ENCODE measurements around the gene C5. TPM values are rescaled to one million over a fixed set of nuclear protein-coding genes. Genes with fewer than 3 reads are reported as not detected.
A peak's percentile ranks its signal among the peaks of the same experiment; 100 is the strongest.

The C5 gene
- total RNA-seq, 3 donors from 2014 or later (not counting 1 experiment from before 2014, with no cell fraction given), result 1.5 to 2.0 (median 1.5) TPM

DNA sequence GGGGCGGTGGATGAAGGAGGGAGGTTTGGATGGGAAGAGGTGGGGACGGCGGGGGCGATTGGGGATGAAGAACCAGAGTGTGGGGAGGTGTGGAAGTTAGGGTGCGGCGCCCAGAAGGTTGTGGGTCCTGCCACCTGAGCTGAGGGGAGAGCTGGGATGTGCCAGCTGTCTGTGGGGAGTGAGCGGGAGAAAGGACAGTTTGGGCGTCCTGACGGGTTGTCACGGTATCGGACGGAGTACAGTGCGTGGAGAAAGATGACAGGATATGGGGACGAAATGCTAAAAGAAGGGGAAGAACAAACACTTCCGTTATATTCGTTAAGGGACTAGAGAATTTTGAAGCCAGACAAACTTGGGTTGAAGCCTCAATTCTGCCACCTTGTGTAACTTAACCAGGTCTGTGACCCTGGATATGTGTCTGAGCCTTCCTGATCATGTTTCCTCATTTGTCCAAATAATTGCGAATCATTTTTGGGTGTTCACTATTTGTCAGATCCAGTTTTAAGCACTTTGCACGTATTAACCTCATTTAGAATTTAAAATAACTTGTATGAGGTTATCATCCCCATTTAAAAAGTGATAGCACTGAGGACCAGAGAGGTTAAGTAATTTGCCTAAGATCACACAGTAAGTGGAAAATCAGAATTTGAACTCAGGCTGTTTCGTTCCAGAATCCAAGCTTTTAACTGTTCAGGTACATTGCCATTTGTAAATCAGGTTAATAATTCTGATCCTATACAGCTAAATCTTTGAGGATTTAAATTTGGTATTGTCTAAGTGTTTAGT lies 25.4 kb upstream of the C5 start:
- intact Hi-C loops (cut with micrococcal nuclease), result loop anchor here (2.0 kb wide), 3 partner anchors 45 to 233 kb away; partner anchors contain the start of genes PSMD5 and RAB14
- TF ChIP-seq, protein P1, sequence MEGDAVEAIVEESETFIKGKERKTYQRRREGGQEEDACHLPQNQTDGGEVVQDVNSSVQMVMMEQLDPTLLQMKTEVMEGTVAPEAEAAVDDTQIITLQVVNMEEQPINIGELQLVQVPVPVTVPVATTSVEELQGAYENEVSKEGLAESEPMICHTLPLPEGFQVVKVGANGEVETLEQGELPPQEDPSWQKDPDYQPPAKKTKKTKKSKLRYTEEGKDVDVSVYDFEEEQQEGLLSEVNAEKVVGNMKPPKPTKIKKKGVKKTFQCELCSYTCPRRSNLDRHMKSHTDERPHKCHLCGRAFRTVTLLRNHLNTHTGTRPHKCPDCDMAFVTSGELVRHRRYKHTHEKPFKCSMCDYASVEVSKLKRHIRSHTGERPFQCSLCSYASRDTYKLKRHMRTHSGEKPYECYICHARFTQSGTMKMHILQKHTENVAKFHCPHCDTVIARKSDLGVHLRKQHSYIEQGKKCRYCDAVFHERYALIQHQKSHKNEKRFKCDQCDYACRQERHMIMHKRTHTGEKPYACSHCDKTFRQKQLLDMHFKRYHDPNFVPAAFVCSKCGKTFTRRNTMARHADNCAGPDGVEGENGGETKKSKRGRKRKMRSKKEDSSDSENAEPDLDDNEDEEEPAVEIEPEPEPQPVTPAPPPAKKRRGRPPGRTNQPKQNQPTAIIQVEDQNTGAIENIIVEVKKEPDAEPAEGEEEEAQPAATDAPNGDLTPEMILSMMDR (IDR thresholded peaks at IDR 0.05), result no peak
- H3K36me3 ChIP-seq (ENCODE audit: control insufficient read depth, insufficient read depth, low read length), result peaks cover under 1% of the 10 kb centered on the region
- H3K27me3 ChIP-seq (ENCODE audit: control insufficient read depth, insufficient read depth, low read length), result no peaks in the 10 kb centered on the region
- Mint-ChIP-seq H3K27ac (peak overlapping the region; percentile 94 to 95), H3K27me3 (ENCODE audit: low read depth in 2 of 2) (no peaks in the 10 kb centered on the region), H3K4me1 (peaks cover 44 to 46% of the 10 kb centered on the region in 2 donors), H3K9me3 (no peaks in the 10 kb centered on the region), H3K4me3 (peak overlapping the region; percentile 100), H3K36me3 (no peaks in the 10 kb centered on the region)
- peak overlapping the region; percentile 77 for H3K27ac ChIP-seq (ENCODE audit: low read length)
- no peaks in the 10 kb centered on the region for H3K9me3 ChIP-seq (ENCODE audit: control insufficient read depth, insufficient read depth, low read length)
- DNase-seq (peak in 1 of 2 donors; percentile 67), ATAC-seq (peak; percentile 9 to 33 (median 12))
- H3K4me1 ChIP-seq (ENCODE audit: control insufficient read depth, insufficient read depth, low read length), result peaks cover 20% of the 10 kb centered on the region
- H3K4me3 ChIP-seq (ENCODE audit: low read length), result peak overlapping the region; percentile 84
- 7% methylated on average over 19 of the region's 19 CpGs for WGBS (ENCODE audit: insufficient coverage)

DNA sequence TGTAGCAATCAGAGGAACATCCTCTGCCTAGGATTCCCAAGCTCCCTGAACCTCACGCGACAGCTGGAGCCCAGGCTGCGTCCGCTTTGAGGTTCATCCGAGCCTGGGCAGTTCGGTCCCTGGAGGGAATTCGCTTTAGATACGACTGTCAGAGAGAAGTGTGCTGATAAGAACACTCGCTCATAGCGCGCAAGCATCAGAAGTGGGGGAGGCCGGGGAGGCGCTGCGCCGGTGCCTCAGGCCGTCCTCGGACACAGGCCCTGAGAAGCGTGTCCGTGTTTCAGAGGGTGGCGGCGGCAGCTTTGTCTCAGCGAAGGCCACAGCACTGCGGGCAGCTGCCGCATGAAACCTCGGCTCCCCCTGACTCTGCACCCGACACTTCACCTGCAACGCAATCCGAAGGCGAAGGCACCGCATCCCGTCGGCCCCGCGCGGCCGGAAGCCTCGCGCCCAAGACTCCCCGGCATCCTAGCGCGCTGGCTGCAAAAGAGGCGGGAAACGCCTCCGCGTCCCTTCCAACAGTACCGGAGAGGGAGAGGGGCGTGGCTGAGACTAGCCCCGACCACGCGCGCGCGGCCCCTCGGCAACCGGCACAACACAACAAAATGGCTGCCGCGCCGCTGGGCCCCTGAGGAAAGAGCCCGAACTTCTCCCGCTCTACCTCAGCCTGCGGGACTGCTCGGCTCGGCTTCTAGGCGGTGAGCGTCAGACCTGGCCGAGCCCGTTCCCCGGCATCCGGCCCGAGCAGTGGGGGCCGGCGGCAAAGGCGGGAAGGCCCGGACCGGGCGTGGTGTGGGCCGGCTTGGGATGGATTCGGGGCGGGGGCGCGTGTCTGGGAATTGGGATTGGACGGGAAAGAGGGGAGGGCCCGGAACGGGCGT lies 24.5 kb upstream of the C5 start, which contains the start of gene CNTRL:
Gene CNTRL, plus strand, starts transcription at position 586 of the 881 bp plus-strand sequence. CDS start 13,372 bp downstream, outside the sequence.
- peak; percentile 73 to 91 for DNase-seq
- ATAC-seq, result peak; percentile 83 to 88 (median 88)
- H3K27ac Mint-ChIP-seq, result peak within 1 kb of the TSS; percentile 94 to 95
- Histone ChIP-seq H3K36me3 (ENCODE audit: control insufficient read depth, insufficient read depth, low read length) (no peaks in the 10 kb centered on the region), H3K27me3 (ENCODE audit: control insufficient read depth, insufficient read depth, low read length) (no peaks in the 10 kb centered on the region), H3K9me3 (ENCODE audit: control insufficient read depth, insufficient read depth, low read length) (no peaks in the 10 kb centered on the region), H3K4me1 (ENCODE audit: control insufficient read depth, insufficient read depth, low read length) (peaks cover 20% of the 10 kb centered on the region), H3K4me3 (ENCODE audit: low read length) (peak within 1 kb of the TSS; percentile 84), H3K27ac (ENCODE audit: low read length) (peak within 1 kb of the TSS; percentile 77)
- peaks cover 44 to 46% of the 10 kb centered on the region in 2 donors for H3K4me1 Mint-ChIP-seq
- no peaks in the 10 kb centered on the region for H3K9me3 Mint-ChIP-seq
- TF ChIP-seq, protein P1 (IDR thresholded peaks at IDR 0.05), result no peak
- H3K27me3 Mint-ChIP-seq (ENCODE audit: low read depth in 2 of 2), result no peaks in the 10 kb centered on the region
- intact Hi-C loops (cut with micrococcal nuclease), result loop anchor here (1.0 to 2.0 kb wide), 4 partner anchors 46 to 232 kb away; partner anchors contain the start of genes PSMD5 and RAB14
- H3K4me3 Mint-ChIP-seq, result peak within 1 kb of the TSS; percentile 100
- no peaks in the 10 kb centered on the region for H3K36me3 Mint-ChIP-seq
- WGBS (ENCODE audit: insufficient coverage), result under 1% methylated on average over 85 of the region's 85 CpGs

DNA sequence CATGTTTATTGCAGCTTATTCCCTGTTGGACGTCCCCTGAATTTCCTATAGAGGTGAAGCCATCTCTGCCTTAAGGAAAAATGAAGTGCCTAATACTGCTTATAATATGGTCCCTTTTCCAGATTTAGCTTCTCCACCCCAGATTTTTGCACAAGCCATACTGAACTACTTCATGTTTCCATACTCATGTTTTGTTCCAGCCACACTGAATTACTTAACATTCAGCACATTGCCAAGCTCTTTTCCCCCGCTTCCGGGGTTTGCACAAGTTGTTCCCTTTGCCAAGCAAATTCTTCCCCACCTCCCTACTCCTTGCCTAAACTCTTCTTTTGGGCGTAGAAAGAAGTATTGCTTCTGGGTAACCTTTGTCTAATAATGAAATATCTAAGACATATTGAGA lies 23.0 kb upstream of the C5 start:
- Mint-ChIP-seq H3K4me3 (peak overlapping the region; percentile 100), H3K27me3 (ENCODE audit: low read depth in 2 of 2) (no peaks in the 10 kb centered on the region), H3K36me3 (no peaks in the 10 kb centered on the region), H3K4me1 (peaks cover 44 to 53% of the 10 kb centered on the region in 2 donors), H3K9me3 (no peaks in the 10 kb centered on the region), H3K27ac (peak overlapping the region in 1 of 2 donors; percentile 95)
- intact Hi-C loops (cut with micrococcal nuclease), result no loop called here
- Histone ChIP-seq H3K9me3 (ENCODE audit: control insufficient read depth, insufficient read depth, low read length) (no peaks in the 10 kb centered on the region), H3K36me3 (ENCODE audit: control insufficient read depth, insufficient read depth, low read length) (no peaks in the 10 kb centered on the region), H3K27ac (ENCODE audit: low read length) (no peak overlapping the region), H3K4me1 (ENCODE audit: control insufficient read depth, insufficient read depth, low read length) (peaks cover 20% of the 10 kb centered on the region), H3K4me3 (ENCODE audit: low read length) (no peak overlapping the region), H3K27me3 (ENCODE audit: control insufficient read depth, insufficient read depth, low read length) (no peaks in the 10 kb centered on the region)
- ATAC-seq (no peak), DNase-seq (no peak)
- WGBS (ENCODE audit: insufficient coverage), result 71% methylated on average over 3 of the region's 4 CpGs
- TF ChIP-seq, protein P1 (IDR thresholded peaks at IDR 0.05), result no peak

All from natural killer cell (primary cell).